Activated T-cell treated with anti-CD3 and anti-CD28 coated beads, Interleukin-2, amount 50 U/mL, for 24 hours (primary cell): Measurements from ENCODE around the gene SMG9.
"Not testable (repeated sequence)": the region's sequence is repeated elsewhere in the genome, so short reads cannot be mapped to it uniquely, and the experiment has no call there.

Experiments used
- DNase-seq: peaks from one replicate; pipeline ENCODE4 v3.0.0-alpha.2; 2020
- H3K27ac Mint-ChIP-seq: 2 replicates; pipeline ENCODE4 v1.8.0; 2020; ENCODE audit warnings: mild to moderate bottlenecking, mixed read lengths
- H3K27me3 Mint-ChIP-seq: 2 replicates; pipeline ENCODE4 v1.8.0; 2020; ENCODE audit warnings: mixed read lengths
- H3K36me3 Mint-ChIP-seq: 2 replicates; pipeline ENCODE4 v1.8.0; 2020; ENCODE audit warnings: low read depth, mixed read lengths
- H3K4me1 Mint-ChIP-seq: 2 replicates; pipeline ENCODE4 v1.8.0; 2020; ENCODE audit warnings: low read depth, mixed read lengths
- H3K4me3 Mint-ChIP-seq: 2 replicates; pipeline ENCODE4 v1.8.0; 2020; ENCODE audit warnings: mild to moderate bottlenecking, moderate library complexity, mixed read lengths
- H3K9me3 Mint-ChIP-seq: 2 replicates; pipeline ENCODE4 v1.8.0; 2020; ENCODE audit warnings: mixed read lengths

Gene SMG9

DNA sequence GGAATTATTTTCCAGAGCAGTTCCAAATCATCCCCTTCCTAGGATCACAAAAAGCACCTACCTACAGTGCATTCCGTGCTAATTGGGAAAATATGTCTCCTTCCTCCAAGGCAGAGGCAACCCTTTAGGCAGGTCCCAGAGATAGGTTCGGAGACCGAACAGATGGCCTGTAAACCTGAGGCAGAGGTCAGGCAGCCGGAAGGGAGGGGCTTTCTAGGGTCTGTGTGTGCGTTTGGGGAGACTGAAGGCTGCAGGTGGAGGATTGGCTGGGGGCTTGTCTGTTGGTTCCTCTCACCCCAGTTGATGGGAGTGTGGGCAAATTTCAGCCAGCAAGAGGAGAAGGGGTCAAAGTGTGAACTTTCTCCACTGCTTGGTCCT, 19.0 kb upstream of the SMG9 start:
- peaks cover 48% of the 10 kb centered on the region for H3K4me1 Mint-ChIP-seq
- H3K27ac Mint-ChIP-seq, result no peak overlapping the region
- peaks cover 93% of the 10 kb centered on the region for H3K36me3 Mint-ChIP-seq
- H3K4me3 Mint-ChIP-seq, result no peak overlapping the region
- no peaks in the 10 kb centered on the region for H3K27me3 Mint-ChIP-seq
- no peak for DNase-seq
- no peaks in the 10 kb centered on the region for H3K9me3 Mint-ChIP-seq

DNA sequence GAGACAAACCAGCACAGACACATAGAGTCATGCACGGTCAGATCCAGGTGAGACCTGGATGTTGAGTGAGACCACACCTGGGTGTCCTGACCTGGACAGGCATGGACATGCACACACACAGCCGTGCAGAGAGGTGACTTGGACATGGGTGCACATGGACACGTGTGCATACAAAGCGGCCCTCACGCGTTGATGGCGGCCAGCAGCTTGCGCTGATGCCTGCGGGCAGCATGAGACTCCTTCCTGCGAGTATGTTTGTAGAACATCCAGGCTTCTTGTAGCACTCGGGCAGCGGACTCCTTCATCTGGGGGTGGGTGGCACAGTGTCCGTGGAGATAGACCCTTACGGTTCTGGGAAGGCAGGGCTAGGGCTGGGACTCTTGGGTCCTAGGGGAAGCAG, 14.5 kb upstream of the SMG9 start:
- Mint-ChIP-seq H3K27ac (peak overlapping the region; percentile 66), H3K4me1 (peaks cover 57% of the 10 kb centered on the region), H3K27me3 (no peaks in the 10 kb centered on the region), H3K36me3 (peaks cover 97% of the 10 kb centered on the region), H3K9me3 (no peaks in the 10 kb centered on the region), H3K4me3 (no peak overlapping the region)
- DNase-seq, result no peak

DNA sequence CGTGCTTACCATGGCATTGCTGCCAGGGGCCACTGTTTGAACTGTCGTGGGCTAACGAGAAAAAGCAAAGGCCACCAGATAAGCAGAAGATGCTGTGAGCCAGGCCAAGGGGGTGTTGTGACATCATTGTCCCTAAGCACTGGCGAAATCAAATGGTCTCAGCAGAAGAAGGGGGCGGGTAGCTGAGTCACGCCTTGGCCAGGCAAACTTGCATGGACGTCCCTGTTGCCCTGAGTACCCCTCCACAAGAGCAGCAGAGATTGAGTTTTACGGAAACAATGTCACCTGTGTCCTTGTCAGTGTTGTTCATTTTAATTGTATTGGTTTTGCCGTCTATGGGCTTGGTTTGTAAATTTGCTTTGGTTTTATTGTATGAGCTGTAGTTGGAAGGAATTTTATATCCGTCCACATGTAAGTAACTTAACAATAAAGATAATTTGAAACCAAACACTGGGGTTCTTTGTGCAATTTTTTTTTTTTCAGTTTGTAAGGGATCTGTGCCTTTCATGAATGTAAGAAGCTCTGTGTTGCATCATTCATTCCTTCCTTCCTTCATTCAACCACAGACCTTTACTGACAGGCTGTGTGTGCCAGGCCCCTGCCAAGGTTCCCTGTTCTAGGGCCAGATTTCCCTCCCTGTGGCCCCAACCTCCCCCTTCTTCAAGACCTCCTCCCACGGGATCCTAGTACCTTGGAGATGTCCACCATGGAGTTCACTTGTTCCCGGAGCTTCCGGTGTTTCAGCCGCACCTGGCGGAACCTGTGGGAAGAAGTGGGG, 13.7 kb upstream of the SMG9 start:
- Mint-ChIP-seq H3K36me3 (peaks cover 95% of the 10 kb centered on the region), H3K4me1 (peaks cover 64% of the 10 kb centered on the region), H3K4me3 (no peak overlapping the region), H3K27me3 (no peaks in the 10 kb centered on the region), H3K9me3 (no peaks in the 10 kb centered on the region), H3K27ac (peak overlapping the region; percentile 67)
- no peak for DNase-seq

DNA sequence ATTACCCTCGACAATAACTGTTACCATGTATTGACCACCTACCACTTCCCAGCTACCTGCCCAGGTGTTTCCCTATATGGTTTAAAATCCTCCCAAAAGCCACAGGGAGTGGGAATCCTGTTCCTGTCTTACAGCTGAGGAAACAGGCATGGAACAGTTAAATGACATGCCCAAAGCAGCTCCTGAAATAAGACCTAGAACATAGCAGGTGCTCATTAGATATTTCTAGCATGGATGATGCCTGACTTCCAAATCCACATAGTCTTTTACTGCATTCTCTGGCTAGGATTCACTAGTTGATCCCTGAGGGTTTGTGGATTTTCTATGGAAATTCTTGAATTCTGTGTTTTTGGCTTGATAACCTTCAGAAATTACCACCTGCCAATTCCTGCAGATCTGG, 13.1 kb upstream of the SMG9 start:
- H3K36me3 Mint-ChIP-seq, result peaks cover 92% of the 10 kb centered on the region
- H3K4me3 Mint-ChIP-seq, result no peak overlapping the region
- H3K27ac Mint-ChIP-seq, result peak overlapping the region; percentile 98
- H3K9me3 Mint-ChIP-seq, result no peaks in the 10 kb centered on the region
- no peak for DNase-seq
- no peaks in the 10 kb centered on the region for H3K27me3 Mint-ChIP-seq
- peaks cover 71% of the 10 kb centered on the region for H3K4me1 Mint-ChIP-seq

DNA sequence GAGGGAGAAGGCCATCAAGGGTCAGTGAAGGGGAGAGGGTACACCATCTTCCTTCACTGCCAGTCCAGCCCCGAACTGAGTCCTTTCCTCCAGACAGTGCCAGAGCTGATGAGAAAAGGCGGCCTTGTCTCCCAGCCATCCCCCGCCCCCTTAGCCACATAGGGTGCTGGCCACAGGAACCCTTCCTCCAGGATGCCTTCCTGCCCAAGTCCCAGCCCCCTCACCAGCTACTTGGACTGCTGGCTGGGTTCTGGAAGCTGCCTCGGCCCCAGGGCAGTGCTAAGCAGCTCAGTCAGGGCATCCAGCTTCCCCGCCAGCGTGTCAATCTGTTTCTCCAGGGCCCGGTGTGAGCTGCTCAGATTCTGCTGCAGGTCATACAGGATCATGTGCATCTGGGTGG, 12.6 kb upstream of the SMG9 start:
- DNase-seq, result no peak
- Mint-ChIP-seq H3K4me1 (peaks cover 75% of the 10 kb centered on the region), H3K9me3 (no peaks in the 10 kb centered on the region), H3K36me3 (peaks cover 87% of the 10 kb centered on the region), H3K27me3 (no peaks in the 10 kb centered on the region), H3K4me3 (peak overlapping the region; percentile 70), H3K27ac (peak overlapping the region; percentile 98)

DNA sequence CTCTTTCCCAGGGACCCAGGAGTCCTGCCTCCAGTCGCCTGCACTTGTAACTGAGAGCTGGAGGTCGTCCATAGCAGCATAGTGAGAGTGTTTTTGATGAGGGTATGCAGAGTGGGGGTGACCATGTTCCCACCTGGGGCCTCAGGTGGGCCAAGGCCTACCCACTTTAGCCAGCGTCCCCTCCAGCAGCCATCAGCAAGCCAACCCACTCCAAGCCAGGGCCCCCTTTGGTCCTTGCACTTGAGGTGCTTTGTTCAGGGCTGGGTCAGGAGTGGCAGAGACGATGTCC, 11.9 kb upstream of the SMG9 start:
- no peaks in the 10 kb centered on the region for H3K27me3 Mint-ChIP-seq
- DNase-seq, result no peak
- H3K9me3 Mint-ChIP-seq, result no peaks in the 10 kb centered on the region
- H3K4me3 Mint-ChIP-seq, result peak overlapping the region; percentile 70
- peak overlapping the region; percentile 98 for H3K27ac Mint-ChIP-seq
- peaks cover 79% of the 10 kb centered on the region for H3K4me1 Mint-ChIP-seq
- H3K36me3 Mint-ChIP-seq, result peaks cover 81% of the 10 kb centered on the region

DNA sequence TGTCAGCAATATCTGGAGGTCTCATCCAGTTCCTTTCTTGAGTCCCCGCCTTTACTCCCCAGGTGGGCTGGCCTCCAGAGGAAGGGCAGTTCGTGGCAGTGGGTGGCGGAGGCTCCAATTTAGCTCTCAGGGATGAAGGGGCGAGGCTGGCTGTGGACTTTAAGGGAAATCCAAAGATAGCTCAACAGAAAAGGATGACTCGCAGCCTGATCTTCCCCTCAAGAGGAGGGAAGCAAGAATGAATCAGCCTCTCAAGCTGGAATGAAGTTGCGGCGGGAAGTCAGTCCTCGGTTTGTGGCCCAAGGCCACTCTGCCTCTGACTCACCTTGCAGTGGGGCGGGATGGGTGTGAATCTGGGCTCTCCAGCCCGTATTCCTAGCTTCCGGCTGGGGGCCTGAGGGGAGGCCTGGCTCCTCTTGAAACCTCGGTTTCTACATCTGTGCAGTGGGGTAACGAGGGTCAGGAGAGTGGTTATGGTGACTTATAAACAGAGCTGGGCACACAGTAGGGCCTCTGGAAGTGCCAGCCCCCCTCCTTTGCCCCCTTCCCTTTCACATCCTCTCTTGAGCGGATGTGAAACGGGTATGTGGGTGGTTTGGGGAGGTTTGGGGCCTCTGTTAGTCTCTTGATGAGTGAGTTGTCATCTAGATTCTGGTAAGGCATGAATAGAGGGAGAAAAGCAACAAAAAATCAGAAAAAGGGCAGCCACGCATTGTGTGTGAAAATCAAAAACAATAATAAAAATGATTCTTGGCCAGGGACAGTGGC, 10.5 kb upstream of the SMG9 start:
- Mint-ChIP-seq H3K27me3 (no peaks in the 10 kb centered on the region), H3K27ac (peak overlapping the region; percentile 98), H3K4me1 (peaks cover 80% of the 10 kb centered on the region), H3K36me3 (peaks cover 67% of the 10 kb centered on the region), H3K4me3 (peak overlapping the region; percentile 70), H3K9me3 (no peaks in the 10 kb centered on the region)
- peak; percentile 87 for DNase-seq

DNA sequence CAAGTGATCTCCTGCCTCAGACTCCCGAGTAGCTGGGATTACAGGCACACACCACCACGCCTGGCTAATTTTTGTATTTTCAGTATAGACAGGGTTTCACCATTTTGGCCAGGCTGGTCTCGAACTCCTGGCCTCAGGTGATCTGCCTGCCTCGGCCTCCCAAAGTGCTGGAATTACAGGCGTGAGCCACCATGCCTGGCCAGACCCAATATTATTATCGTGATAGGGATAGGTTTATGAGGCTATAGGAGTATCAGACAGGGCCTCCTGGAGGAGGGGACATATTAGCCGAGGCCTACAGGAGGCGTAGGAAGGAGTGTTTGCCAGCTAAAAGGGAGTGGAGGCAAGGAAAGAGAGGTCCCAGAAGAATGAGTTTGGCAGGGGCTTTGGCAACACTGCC, 9.9 kb upstream of the SMG9 start:
- H3K27ac Mint-ChIP-seq, result peak overlapping the region; percentile 98
- peaks cover 61% of the 10 kb centered on the region for H3K36me3 Mint-ChIP-seq
- H3K27me3 Mint-ChIP-seq, DNase-seq, H3K9me3 Mint-ChIP-seq: not testable (repeated sequence)
- peak overlapping the region; percentile 70 for H3K4me3 Mint-ChIP-seq
- peaks cover 77% of the 10 kb centered on the region for H3K4me1 Mint-ChIP-seq

DNA sequence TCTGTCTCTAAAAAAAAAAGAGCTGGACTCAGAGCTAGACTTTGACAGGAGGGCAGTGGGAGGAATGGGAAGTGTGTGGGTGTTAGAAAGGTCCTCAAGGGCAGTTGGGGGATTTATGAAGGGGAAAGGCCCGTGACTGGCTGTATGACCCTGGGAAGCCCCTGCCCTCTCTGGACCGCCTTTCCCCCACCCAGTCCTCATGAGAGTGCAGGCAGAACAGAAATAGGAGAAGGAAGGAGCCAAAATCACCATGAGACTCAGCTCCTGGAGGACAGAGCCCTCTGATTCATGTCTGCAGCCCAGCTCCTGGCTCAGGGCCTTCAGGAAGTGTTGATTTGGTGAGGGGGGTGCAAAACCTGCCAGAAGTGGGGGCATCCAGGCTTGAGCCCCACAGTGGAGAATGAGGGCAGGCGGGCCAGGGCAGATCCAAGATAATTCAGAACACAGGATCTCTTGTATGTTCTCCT, 8.7 kb upstream of the SMG9 start:
- H3K4me3 Mint-ChIP-seq, result peak overlapping the region; percentile 32
- peaks cover 49% of the 10 kb centered on the region for H3K36me3 Mint-ChIP-seq
- DNase-seq, result no peak
- peaks cover 74% of the 10 kb centered on the region for H3K4me1 Mint-ChIP-seq
- H3K27me3 Mint-ChIP-seq, result no peaks in the 10 kb centered on the region
- peak overlapping the region; percentile 92 for H3K27ac Mint-ChIP-seq
- no peaks in the 10 kb centered on the region for H3K9me3 Mint-ChIP-seq

DNA sequence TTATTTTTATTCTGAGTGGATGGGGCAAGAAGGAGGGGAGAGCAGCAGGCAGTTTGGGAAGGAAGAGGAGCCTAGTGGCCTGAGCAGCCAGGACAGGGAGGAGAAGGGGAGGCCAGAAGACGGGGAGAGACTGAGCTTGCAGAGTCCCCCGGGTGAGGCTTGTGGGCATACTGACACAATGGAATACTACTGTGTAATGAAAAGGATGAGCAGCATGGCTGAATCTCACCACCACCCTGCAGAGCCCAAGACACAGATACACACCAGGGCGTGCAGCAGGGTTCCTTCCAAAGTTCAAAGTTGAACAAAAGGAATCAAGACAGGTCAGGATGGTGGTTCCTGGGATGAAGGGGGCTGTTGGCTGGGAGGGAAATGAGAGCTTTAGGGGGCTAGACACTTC, 8.1 kb upstream of the SMG9 start:
- no peak for DNase-seq
- H3K36me3 Mint-ChIP-seq, result peaks cover 47% of the 10 kb centered on the region
- H3K4me3 Mint-ChIP-seq, result no peak overlapping the region
- no peaks in the 10 kb centered on the region for H3K27me3 Mint-ChIP-seq
- H3K9me3 Mint-ChIP-seq, result no peaks in the 10 kb centered on the region
- peaks cover 72% of the 10 kb centered on the region for H3K4me1 Mint-ChIP-seq
- H3K27ac Mint-ChIP-seq, result peak overlapping the region; percentile 92

DNA sequence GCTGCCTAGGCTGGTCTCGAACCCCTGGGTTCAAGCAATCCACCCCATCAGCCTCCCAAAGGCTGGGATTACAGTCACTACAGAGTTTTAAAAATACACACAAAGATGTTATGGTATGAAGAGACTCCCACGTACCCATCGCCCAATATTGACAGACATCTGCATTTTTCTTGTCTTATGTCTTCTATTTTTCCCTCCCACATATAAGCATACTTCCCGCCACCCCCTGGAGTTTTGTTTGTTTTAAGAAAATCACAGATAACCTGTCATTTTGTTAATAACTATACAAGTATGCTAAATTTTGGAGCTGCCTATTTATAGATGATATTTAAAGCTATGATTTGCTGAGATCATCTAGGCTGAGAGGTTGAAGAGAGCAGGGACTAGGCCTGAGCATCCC, 6.2 kb upstream of the SMG9 start:
- DNase-seq, result no peak
- no peak overlapping the region for H3K4me3 Mint-ChIP-seq
- H3K36me3 Mint-ChIP-seq, result peaks cover 45% of the 10 kb centered on the region
- H3K4me1 Mint-ChIP-seq, result peaks cover 72% of the 10 kb centered on the region
- H3K27me3 Mint-ChIP-seq, result no peaks in the 10 kb centered on the region
- H3K9me3 Mint-ChIP-seq, result no peaks in the 10 kb centered on the region
- peak overlapping the region; percentile 56 for H3K27ac Mint-ChIP-seq

DNA sequence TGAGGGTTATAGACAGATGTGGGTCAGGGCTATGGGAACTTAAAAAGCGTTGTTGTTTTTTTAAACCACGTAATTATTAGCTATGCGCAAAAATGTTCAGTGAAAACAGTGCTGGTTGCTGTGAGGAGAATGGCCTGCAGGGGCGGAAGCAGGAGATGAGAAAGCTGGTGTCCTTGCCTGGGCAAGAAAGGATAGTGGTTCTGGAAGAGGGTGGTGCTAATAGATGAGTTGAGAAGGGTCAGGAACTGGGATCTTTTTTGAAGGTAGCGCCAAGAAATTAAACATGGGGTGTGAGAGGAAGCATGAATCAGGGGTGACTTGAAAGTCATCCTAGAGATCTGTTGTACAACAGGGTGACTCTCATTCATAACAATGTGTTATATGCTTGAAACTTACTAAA, 4.8 kb upstream of the SMG9 start:
- peaks cover 45% of the 10 kb centered on the region for H3K36me3 Mint-ChIP-seq
- H3K27me3 Mint-ChIP-seq, result no peaks in the 10 kb centered on the region
- no peak for DNase-seq
- peaks cover 67% of the 10 kb centered on the region for H3K4me1 Mint-ChIP-seq
- H3K4me3 Mint-ChIP-seq, result no peak overlapping the region
- peak overlapping the region; percentile 27 for H3K27ac Mint-ChIP-seq
- H3K9me3 Mint-ChIP-seq, result no peaks in the 10 kb centered on the region

DNA sequence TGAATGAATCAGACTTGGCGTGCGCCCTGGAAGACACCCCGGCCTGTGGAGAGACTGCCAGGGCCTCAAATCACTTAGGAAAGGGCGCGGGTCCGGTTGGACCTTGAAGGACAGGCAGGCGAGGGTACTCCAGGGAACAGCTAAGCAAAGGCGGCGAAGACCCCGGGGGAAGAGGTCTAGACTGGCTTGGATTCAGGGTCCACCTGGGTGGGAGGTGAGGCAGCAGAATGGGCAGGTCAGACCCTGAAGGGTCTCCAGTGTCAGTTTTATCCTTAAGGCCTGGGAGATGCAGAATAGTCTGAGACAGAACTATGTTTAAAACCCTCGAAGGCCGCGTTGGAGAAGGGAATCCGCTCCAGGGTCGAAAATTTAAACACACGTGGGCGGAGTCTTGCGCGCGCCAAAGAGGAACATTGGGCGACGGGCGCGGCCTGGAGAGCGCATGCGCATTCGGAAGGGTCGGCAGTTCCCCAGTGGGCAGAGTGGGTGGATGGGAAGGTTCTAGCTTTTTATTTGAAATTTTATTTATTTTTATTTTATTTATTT, 567 bp upstream of the SMG9 start:
- Mint-ChIP-seq H3K27ac (peak overlapping the region; percentile 100), H3K4me1 (peaks cover 72% of the 10 kb centered on the region), H3K36me3 (peaks cover 68% of the 10 kb centered on the region), H3K9me3 (peaks cover 2% of the 10 kb centered on the region), H3K27me3 (no peaks in the 10 kb centered on the region), H3K4me3 (peak overlapping the region; percentile 99)
- peak; percentile 85 for DNase-seq

DNA sequence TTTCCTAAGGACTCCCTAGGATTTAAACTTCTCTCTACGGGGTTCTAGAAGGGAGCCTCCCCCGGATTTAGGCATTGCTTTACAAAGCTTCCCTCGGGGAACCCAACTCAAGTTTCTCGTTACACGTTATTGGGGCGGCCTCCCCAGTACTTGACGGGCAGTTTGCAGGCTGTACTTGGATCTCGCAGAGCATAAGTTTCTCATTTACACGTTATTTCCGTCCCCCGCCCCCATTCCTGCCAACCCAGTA, 584 bp downstream of the SMG9 start:
- H3K4me3 Mint-ChIP-seq, result peak overlapping the region; percentile 99
- peaks cover 80% of the 10 kb centered on the region for H3K36me3 Mint-ChIP-seq
- H3K4me1 Mint-ChIP-seq, result peaks cover 72% of the 10 kb centered on the region
- H3K27ac Mint-ChIP-seq, result peak overlapping the region; percentile 100
- H3K27me3 Mint-ChIP-seq, result no peaks in the 10 kb centered on the region
- DNase-seq, result no peak
- H3K9me3 Mint-ChIP-seq, result peaks cover 2% of the 10 kb centered on the region

DNA sequence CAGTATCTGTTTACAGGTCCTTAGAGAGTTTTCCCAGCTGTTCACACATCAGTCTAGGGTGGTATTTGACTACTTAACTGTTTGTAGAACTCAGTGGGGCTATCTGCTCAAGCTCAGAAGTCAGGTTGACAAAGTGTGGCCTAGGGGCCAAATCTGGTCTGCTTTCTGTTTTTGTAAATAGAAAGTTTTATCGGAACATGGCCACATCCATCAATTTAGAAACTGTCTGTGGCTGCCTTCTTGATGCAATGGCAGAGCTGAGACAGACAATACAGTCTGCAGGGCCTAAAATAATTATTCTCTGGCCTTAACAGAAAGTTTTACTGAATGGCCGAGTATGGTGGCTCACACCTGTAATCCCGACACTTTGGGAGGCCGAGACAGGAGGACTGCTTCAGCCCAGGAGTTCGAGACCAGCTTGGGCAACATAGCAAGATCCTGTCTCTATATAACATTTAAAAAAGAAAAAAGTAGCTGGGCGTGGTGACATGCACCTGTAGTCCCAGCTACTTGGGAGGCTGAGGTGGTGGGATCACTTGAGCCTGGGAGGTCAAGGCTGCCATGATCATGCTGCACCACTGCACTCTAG, 2.4 kb downstream of the SMG9 start:
- H3K36me3 Mint-ChIP-seq, result peaks cover 87% of the 10 kb centered on the region
- H3K4me3 Mint-ChIP-seq, result peak overlapping the region; percentile 44
- H3K9me3 Mint-ChIP-seq, result peaks cover 2% of the 10 kb centered on the region
- H3K27me3 Mint-ChIP-seq, result no peaks in the 10 kb centered on the region
- H3K27ac Mint-ChIP-seq, result peak overlapping the region; percentile 100
- peaks cover 68% of the 10 kb centered on the region for H3K4me1 Mint-ChIP-seq
- DNase-seq, result no peak
